HG02852 (cell line): Measurements from ENCODE around the gene ABCC3.

ENCODE experiments used
- ATAC-seq: cut with Tn5 transposase; IDR thresholded peaks from one replicate; pipeline ENCODE4 v1.9.1; 2021; ENCODE audit warnings: mild to moderate bottlenecking, moderate library complexity; ENCODE audit not compliant: unreplicated experiment

ABCC3 gene

DNA sequence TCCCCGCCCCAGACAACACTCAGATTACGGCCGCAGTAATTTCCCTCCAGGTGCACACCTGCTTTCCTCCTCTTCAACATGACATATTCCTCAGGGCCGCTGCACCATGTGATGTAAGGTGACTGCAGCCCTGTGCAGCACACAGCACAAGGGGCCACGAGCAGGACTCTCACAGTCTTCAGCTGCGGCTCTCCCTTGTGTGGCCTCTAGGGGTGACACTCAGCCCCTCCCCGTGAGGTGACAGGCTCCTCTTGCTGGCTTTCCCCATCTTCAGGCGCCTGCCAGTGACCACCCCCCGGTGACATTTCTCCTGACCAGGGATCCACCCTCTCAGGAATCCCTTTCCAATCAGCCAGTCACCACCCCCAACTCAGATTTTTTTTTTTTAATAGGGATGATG is 31.3 kb upstream of the ABCC3 start:
- no peak for ATAC-seq

GRCh38 chr17:50604513-50604912 is 30.2 kb upstream of the ABCC3 start:
- no peak for ATAC-seq

DNA sequence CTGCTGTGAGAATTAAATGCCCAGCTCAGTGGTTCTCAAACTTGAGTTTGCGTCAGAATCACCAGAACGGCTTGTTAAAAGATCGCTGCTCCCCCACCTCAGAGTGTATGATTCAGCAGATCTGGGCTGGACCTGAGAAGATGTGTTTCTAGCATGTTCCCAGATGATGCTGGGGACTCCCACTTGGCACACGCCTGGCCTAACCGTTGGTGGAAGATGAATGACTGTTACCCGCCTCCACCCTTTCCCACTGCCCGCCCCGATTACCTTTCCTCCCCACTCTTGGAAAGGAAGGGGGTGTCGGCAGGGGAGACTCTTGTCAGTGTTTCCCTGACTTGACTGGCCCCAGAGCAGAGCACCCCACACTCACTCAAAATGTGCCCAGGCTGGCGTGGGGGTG is 29.3 kb upstream of the ABCC3 start:
- ATAC-seq: no peak

DNA sequence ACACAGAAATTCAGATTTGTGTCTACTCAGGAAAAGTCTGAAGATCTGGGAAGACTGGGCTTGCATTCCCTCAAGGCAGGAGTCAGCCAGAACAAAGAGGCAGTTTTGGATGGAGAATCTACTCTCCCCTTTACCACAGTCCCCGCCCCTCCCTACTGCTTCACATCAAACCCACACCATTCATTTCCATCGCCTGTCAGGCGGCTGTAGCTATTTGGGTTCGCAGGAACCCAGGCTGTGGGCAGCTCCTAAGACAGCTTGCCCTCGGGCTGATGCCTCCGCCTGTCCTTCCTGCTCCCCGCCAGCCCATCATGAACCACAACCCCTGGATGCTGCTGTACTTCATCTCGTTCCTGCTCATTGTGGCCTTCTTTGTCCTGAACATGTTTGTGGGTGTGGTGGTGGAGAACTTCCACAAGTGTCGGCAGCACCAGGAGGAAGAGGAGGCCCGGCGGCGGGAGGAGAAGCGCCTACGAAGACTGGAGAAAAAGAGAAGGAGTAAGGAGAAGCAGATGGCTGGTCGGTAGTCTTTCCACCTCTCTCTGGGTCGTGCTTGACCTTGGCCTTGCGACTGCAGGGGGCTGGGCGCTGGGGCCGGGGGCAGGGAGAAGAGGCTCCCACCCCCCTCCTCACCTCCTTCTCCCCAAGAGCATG is 27.0 kb upstream of the ABCC3 start:
- ATAC-seq: no peak

GRCh38 chr17:50608700-50609379 is 25.8 kb upstream of the ABCC3 start:
- ATAC-seq: no peak

DNA sequence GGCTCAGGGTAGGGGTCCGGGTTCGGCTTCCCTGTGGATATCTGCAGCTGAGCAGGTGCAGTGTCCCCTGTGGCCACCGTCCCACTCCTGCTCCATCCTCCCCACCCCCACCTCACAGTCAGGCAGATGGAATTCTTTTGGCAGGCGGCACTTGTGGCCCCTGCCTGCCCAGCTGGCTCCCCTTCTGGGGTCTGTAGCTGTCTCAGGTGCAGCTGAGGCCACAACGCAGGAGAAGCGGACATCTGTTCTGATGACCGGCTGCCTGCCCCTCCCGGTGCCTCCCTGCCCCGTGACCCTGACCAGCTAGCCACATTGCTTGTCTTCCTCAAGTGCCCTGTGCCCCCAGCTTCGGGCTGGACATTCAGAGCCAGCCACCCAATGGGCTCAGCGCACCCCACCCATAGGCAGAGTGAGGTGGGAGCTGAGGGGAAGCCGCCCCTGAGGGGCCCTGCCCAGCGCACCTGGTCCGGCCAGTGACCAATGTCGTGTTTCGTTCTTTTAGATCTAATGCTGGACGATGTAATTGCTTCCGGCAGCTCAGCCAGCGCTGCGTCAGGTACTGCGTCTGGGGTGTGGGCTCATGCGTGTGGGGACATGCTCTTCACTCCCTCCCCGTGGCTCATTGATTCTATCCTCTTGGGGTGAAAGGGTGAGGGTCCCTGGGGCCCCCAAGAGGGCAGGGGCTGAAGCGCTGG is 25.2 kb upstream of the ABCC3 start:
- no peak for ATAC-seq

DNA sequence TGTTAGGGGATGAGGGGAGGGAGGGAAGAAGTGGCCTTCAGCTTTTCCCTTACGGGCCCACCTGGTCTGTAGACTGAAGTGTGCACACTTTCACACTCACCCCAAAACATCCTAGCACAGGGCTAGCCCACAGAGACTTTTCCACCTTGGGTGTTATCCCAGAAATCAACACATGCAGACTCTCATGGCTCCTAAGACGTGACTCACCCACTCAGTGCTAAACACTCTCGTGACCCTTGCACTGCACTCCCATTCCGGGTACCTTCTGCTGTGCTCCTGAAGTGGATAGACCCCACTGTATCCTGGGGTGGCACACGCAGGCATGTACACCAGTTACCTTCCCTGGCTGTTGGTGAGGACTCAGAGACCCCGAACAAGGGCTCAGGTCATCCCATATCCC is 23.0 kb upstream of the ABCC3 start:
- ATAC-seq: no peak

- ATAC-seq: no peak
Observed at GRCh38 chr17:50612281-50612680, 22.4 kb upstream of the ABCC3 start.

DNA sequence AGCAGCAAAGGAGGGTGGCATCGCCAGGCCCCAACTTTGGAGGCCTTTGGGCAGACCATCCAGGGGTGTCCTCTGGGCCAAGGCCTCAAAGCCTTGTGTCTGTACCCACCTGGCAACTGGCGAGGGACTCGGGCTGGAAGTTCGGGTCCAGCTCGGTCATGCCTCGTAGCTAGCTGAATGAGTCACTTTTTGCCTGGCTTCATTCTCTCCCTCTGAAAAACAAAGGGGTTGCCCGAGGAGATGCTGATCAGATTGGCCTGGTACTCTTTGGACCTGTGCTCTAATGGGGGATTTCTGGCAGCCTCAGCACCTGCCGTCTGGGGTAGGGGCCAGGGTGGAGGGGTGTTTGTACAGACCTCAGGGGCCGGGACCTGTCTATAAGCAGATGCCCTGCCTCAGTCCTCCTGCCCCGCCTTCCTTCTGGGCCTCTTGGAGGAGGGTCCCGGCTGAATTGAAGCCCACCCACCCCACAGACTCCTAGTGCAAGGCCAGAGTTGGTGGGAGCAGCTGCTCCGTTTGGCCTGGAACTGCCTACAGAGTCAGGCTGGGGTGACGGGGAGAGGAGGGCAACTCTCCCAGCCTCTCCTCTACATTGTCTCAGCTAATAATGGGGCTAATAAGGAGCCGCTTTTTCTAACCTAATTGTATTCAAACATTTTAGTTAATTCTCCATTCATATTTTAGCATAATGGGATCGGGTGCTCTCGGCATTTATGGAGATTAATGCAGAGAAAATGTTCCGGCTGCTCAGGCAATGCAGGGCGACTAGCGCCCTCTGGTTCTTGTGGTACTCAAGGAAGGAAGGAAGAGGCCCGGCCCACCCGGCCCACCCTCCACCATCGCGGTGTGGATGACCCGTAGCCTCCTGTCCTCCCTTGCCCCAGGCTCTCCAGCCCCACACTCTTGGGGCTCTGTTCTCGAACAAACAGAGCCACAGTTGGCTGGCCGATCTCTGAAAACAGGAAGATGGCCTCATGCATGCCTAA is 21.4 kb upstream of the ABCC3 start:
- ATAC-seq: no peak

DNA sequence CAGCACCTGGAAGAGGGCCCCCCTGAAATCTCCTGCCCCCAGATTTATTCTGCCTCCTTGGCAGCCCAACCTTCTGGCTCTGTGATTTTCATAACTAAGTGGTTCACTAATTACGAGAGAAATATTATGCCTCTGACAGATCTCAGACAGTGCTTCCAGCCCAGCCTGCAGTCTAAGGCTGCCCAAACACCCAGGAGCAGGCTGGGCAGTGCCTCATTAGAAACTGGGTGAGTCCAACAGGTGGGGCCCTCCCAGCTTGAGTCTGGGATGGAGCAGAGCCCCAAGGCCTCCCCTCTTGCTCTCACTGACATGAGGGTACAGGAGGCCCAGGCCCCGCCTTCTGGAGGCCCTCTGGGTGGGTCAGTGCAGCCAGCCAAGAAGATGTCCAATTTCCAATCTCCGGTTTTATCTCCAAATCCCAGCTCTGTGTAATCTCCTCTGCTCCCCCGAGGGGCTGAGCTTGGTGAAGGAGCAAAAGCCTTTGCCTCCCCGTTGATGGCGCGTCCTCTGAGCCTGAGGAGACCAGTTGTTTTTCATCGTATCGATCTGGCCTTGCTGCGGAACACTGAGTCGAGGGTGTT is 20.1 kb upstream of the ABCC3 start:
- ATAC-seq: no peak

- no peak for ATAC-seq
Observed at GRCh38 chr17:50615828-50616227, 18.9 kb upstream of the ABCC3 start.

GRCh38 chr17:50618300-50618699 is 16.4 kb upstream of the ABCC3 start:
- no peak for ATAC-seq

- ATAC-seq: no peak
Observed at GRCh38 chr17:50618941-50619340, 15.7 kb upstream of the ABCC3 start.

GRCh38 chr17:50619489-50619888 is 15.2 kb upstream of the ABCC3 start:
- ATAC-seq: no peak

DNA sequence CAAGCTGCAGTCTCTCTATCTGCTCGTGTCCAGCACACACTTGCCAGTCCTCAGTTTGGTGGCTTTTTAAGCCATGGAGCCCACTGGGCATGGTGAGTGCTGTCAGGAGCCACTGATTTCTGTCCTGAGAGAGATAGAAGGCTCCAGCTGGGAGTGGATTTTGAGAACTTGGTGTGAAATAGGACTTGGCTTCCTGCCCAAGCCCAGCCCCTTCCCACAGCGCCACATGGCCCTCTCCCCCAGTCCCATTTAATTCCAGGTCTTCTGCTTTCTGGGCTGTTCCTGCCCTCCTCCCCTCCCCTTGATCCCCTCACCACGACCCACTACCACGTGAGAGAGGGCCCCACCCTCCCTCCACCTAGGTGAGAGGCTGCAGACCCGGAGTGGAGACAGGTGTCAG is 14.4 kb upstream of the ABCC3 start:
- no peak for ATAC-seq

DNA sequence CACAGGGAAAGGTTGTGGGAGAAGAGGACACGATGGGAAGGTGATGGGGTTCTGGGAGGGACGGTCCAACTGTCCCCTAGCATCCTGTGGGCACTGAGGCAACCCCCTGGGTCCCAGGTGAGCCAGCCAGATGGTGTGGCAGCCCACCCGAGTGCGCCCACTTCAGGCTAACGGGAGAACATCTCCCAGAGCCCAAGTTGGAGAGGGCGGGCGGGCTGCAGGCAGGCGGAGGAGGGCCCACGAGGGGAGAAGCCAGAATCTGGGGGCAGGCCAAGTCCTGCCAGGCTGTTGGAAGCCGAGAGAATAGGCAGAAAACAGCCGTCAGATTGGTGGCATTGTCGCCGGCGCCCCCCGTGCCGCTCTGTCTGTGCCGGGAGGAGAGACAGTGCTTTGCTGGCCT is 13.8 kb upstream of the ABCC3 start:
- no peak for ATAC-seq

- ATAC-seq: no peak
Observed at GRCh38 chr17:50621574-50622031, 13.1 kb upstream of the ABCC3 start.

GRCh38 chr17:50624321-50624934 is 10.3 kb upstream of the ABCC3 start:
- no peak for ATAC-seq

GRCh38 chr17:50625032-50625871 is 9.4 kb upstream of the ABCC3 start:
- no peak for ATAC-seq
